Bronchial smooth muscle cell (primary cell): ENCODE measurements around the gene MEAK7. TPM values are rescaled to one million over a fixed set of nuclear protein-coding genes. Genes with fewer than 3 reads are reported as not detected.

Source experiments
- total RNA-seq: library from RNA; depleted of rRNA; stranded (reverse); fragments of >200 nt; gene quantifications from 2 replicates; pipeline ENCODE4 v1.2.1, GENCODE V29; 2014

The MEAK7 gene, protein sequence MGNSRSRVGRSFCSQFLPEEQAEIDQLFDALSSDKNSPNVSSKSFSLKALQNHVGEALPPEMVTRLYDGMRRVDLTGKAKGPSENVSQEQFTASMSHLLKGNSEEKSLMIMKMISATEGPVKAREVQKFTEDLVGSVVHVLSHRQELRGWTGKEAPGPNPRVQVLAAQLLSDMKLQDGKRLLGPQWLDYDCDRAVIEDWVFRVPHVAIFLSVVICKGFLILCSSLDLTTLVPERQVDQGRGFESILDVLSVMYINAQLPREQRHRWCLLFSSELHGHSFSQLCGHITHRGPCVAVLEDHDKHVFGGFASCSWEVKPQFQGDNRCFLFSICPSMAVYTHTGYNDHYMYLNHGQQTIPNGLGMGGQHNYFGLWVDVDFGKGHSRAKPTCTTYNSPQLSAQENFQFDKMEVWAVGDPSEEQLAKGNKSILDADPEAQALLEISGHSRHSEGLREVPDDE
- total RNA-seq: 9.7 and 12.1 TPM in 2 replicates

DNA sequence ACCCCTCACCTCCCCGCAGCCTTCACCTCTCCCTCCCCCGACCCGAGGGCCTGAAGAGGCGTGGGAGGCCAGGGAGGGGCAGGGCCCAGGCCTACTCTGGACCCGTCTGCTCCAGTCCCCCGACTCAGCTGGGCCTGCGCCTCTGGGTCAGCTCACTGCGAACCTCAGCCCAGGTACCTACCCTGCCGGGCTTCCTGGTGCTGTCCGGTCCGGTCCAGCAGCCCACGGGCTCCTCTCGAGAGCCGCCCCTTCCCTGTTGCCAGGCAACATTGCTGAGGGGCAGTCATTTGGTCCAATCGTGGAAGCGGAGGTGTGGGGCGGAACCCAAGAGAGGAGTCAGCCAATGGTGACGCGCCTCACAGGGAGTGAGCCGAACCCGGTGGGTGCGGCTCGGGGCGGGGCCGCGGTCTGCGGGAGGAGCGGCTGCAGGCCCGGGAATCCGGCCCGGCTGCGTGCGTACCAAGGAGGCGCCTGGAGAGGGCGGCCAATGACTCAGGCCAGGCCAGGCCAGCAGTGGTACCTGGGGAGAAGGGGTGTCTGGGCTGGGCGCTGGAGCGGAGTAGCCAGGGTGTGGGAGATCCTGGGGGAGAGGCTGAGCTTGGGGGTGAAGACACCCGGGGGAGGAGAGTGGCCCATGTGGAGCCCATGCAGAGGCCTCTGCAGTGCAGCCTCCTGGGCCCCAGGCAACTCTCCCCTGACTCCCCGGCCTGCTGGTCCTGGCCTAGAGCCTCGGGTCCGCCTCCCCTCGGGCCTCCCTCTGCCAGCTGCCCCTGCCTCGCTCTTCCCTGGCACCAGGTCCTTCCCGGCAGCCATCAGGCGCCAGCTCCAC is at the start of gene MEAK7:
Gene MEAK7 (minus strand): TSS at position 240 of the 829 bp plus-strand sequence. CDS start 6,573 bp downstream, outside the sequence.

Other genes with a start within 250 kb of the MEAK7 start
- 0.17 and 0.47 TPM in 2 replicates for gene WFDC1, start 209.8 kb downstream of the MEAK7 start, total RNA-seq
- 0.69 TPM in 1 of 2 replicates, not detected in the other for gene ATP2C2, start 136.1 kb downstream of the MEAK7 start, total RNA-seq
- 40.1 and 83.4 TPM in 2 replicates for gene COTL1, start 113.4 kb upstream of the MEAK7 start, total RNA-seq
- 55.2 and 78.1 TPM in 2 replicates for gene KLHL36, start 143.9 kb upstream of the MEAK7 start, total RNA-seq
- gene USP10, start 195.3 kb upstream of the MEAK7 start, total RNA-seq: 27.9 and 30.7 TPM in 2 replicates